GM12878 (cell line): ENCODE measurements around the gene KLHL35.

Experiments used
- CTCF ChIP-seq, 3 experiments: IDR thresholded peaks in 2 of 3; conservative IDR thresholded peaks in 1 of 3; 2 replicates each; pipeline ENCODE4 v1.5.1; 2011; ENCODE audit warnings: low read depth in 3 of 3, low read length in 3 of 3, mild to moderate bottlenecking in 3 of 3, control low read depth in 2 of 3, moderate library complexity in 2 of 3, inconsistent platforms in 1 of 3, mixed read lengths in 1 of 3; ENCODE audit not compliant: control insufficient read depth in 2 of 3, insufficient read depth in 1 of 3; ENCODE audit errors: extremely low read depth in 1 of 3
- MAX ChIP-seq: IDR thresholded peaks from 2 replicates; pipeline ENCODE4 v1.6.1; 2012; ENCODE audit warnings: low read depth, low read length, improper control_type of control experiment
- MLLT1 ChIP-seq: fragments of 450-650 bp; IDR thresholded peaks from 2 replicates; pipeline ENCODE4 v1.6.1; 2016; ENCODE audit warnings: mild to moderate bottlenecking
- POLR2AphosphoS5 ChIP-seq: IDR thresholded peaks from 2 replicates; pipeline ENCODE4 v1.6.1; 2011; ENCODE audit warnings: mild to moderate bottlenecking, low read length, inconsistent platforms
- SIN3A ChIP-seq: IDR thresholded peaks from 2 replicates; pipeline ENCODE4 v1.6.1; 2012; ENCODE audit warnings: low read depth, low read length, improper control_type of control experiment
- SREBF2 ChIP-seq: IDR thresholded peaks from 2 replicates; pipeline ENCODE4 v1.6.1; 2012; ENCODE audit warnings: mild to moderate bottlenecking, low read length

- no peak for TF ChIP-seq SIN3A
- TF ChIP-seq CTCF (IDR thresholded peaks at IDR 0.05 in 2 of 3, conservative IDR thresholded peaks at IDR 0.05 in 1 of 3; ENCODE audit: control insufficient read depth in 2 of 3, extremely low read depth in 1 of 3, insufficient read depth in 1 of 3, low read depth in 3 of 3, low read length in 3 of 3), result no peak
- 0 out of 2 replicates have a peak, but pooled peaks have one; percentile 15 for TF ChIP-seq POLR2AphosphoS5
- TF ChIP-seq MLLT1, result no peak
- TF ChIP-seq MAX, result no peak
- no peak for TF ChIP-seq SREBF2
Measured at GRCh38 chr11:75406338-75406777, 26.6 kb downstream of the KLHL35 start.
